SH-SY5Y (cell line): ENCODE measurements around the gene TRIM14.
A peak's percentile ranks its signal among the peaks of the same experiment; 100 is the strongest.

Source experiments
- GATA2 ChIP-seq: IDR thresholded peaks from 2 replicates; pipeline ENCODE4 v1.6.1; 2011; ENCODE audit warnings: mild to moderate bottlenecking, low read depth, low read length
- GATA3 ChIP-seq: IDR thresholded peaks from 2 replicates; pipeline ENCODE4 v1.6.1; 2011; ENCODE audit warnings: low read depth, mild to moderate bottlenecking, low read length, moderate library complexity

DNA sequence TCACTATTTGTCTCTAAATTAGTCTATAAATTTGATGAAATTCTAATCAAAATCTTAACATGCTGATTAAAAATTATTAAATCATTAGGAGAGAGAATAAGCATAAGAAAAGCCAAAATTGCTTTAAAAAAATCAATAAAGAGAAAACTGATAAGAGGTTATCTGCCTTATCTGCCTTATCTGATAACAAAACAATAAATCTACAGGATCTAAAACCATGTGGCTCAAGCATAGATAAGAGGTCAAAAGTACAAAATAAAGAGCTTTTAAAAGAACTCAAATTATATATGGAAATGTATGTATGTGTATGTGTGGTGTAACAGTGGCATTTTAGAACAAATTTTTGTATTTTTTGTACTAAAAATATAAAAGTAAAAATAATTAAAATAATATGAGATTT lies 18.6 kb downstream of the TRIM14 start:
- TF ChIP-seq GATA3 (0 out of 2 replicates have a peak, but pooled peaks have one; percentile 25), GATA2 (no peak)
